ENCODE results near the gene TMPRSS3.

DNA sequence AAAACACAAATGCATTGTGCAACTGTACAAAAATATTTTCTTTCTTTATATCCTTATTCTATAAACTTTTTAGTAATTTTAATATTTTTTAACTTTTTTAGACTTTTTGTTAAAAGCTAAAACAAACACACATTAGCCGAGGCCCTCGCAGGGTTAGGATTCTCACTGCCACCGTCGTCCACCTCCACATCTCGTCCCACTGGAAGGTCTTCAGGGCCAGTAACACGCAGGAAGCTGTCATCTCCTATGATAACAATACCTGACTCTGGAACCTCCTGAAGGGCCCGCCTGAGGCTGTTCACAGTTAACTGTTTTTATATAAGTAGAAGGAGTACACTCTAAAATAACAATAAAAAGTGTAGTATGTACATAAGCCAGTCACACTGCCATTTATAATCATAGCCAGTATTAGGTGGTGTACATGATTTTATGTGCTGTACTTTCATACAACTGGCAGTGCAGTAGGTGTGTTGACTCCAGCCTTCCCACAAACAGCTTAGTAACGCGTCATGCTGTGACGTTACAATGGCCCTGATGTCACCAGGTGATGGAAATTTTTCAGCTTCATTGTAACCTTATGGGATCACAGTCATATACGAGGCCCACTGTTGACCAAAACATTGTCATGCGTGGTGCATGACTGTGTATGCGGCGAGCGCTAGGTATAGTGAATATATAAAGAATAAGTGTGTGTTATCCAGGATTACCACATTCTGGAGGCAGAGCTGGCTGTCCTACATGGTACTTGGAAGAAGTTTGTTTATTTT, 53.9 kb downstream of the TMPRSS3 start:
- TF ChIP-seq, protein P1, sequence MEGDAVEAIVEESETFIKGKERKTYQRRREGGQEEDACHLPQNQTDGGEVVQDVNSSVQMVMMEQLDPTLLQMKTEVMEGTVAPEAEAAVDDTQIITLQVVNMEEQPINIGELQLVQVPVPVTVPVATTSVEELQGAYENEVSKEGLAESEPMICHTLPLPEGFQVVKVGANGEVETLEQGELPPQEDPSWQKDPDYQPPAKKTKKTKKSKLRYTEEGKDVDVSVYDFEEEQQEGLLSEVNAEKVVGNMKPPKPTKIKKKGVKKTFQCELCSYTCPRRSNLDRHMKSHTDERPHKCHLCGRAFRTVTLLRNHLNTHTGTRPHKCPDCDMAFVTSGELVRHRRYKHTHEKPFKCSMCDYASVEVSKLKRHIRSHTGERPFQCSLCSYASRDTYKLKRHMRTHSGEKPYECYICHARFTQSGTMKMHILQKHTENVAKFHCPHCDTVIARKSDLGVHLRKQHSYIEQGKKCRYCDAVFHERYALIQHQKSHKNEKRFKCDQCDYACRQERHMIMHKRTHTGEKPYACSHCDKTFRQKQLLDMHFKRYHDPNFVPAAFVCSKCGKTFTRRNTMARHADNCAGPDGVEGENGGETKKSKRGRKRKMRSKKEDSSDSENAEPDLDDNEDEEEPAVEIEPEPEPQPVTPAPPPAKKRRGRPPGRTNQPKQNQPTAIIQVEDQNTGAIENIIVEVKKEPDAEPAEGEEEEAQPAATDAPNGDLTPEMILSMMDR (IDR thresholded peaks at IDR 0.05), result no peak
- no peak for TF ChIP-seq POLR2A (IDR thresholded peaks at IDR 0.05)
